ENCODE measurements around the gene ITGAV.

The ITGAV gene

GRCh38 chr2:186572705-186573104, 17.2 kb upstream of the ITGAV start:
- no peaks in the 10 kb centered on the region for H3K9me3 ChIP-seq (ENCODE audit: control insufficient read depth, low read length)
- no peak overlapping the region for H3K4me3 ChIP-seq (ENCODE audit: insufficient read depth, low read depth, low read length)
- no peaks in the 10 kb centered on the region for H3K4me1 ChIP-seq (ENCODE audit: control insufficient read depth, insufficient read depth, low read length)
- 84 to 85% methylated on average over 5 of the region's 5 CpGs for WGBS, 2 experiments
- H3K36me3 ChIP-seq (ENCODE audit: control insufficient read depth, insufficient read depth, low read length), result no peaks in the 10 kb centered on the region
- H3K27ac ChIP-seq (ENCODE audit: insufficient read depth, low read depth, low read length, poor library complexity, severe bottlenecking), result no peak overlapping the region
- H3K27me3 ChIP-seq (ENCODE audit: control insufficient read depth, insufficient read depth, low read length, poor library complexity, severe bottlenecking), result no peaks in the 10 kb centered on the region

DNA sequence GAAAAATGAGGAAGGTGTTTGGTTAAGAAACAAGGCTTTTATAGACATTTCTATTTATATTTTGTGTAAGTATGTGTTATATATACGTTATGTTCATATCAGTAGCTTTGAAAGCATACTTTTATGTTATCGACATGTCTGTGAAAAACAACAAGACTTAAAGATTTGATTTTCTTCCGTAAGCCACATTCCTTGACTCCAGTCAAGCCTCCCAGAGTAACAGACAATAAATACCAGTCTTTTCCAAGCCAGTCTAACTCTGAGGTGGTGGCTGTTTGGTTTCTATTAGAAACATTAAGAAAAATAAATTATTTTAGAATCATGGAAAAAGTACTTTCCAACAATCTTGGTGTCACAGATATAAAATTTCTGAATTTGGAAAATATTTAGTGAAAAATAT, 16.3 kb upstream of the ITGAV start:
- H3K4me3 ChIP-seq (ENCODE audit: insufficient read depth, low read depth, low read length), result no peak overlapping the region
- no peaks in the 10 kb centered on the region for H3K36me3 ChIP-seq (ENCODE audit: control insufficient read depth, insufficient read depth, low read length)
- no peak overlapping the region for H3K27ac ChIP-seq (ENCODE audit: insufficient read depth, low read depth, low read length, poor library complexity, severe bottlenecking)
- no peaks in the 10 kb centered on the region for H3K4me1 ChIP-seq (ENCODE audit: control insufficient read depth, insufficient read depth, low read length)
- WGBS, 2 experiments, result 83 to 92% methylated on average over 2 to 3 of the region's 3 CpGs
- H3K27me3 ChIP-seq (ENCODE audit: control insufficient read depth, insufficient read depth, low read length, poor library complexity, severe bottlenecking), result no peaks in the 10 kb centered on the region
- no peaks in the 10 kb centered on the region for H3K9me3 ChIP-seq (ENCODE audit: control insufficient read depth, low read length)

DNA sequence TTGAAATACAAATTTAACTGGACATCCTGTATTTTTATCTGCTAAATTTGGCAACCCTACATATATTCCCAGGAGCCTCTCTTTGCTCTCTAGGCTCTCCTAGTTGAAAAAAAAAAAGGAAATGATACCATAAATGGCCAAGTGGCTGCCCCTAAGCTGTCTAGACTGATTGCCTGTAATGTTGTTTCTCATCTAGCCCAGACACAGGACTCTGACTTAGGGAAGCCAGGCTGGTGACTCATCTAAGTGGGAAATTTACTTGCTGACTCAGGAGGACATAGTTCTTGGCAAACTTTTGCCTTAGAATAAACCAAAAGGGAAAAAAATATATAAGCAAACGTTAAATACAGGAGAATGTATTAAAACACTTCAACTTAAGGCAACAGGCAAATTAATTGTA, 14.6 kb upstream of the ITGAV start:
- Histone ChIP-seq H3K4me3 (ENCODE audit: insufficient read depth, low read depth, low read length) (no peak overlapping the region), H3K4me1 (ENCODE audit: control insufficient read depth, insufficient read depth, low read length) (no peaks in the 10 kb centered on the region), H3K9me3 (ENCODE audit: control insufficient read depth, low read length) (no peaks in the 10 kb centered on the region), H3K27me3 (ENCODE audit: control insufficient read depth, insufficient read depth, low read length, poor library complexity, severe bottlenecking) (no peaks in the 10 kb centered on the region), H3K27ac (ENCODE audit: insufficient read depth, low read depth, low read length, poor library complexity, severe bottlenecking) (no peak overlapping the region), H3K36me3 (ENCODE audit: control insufficient read depth, insufficient read depth, low read length) (no peaks in the 10 kb centered on the region)
- no CpG with 5 or more reads among the region's 1 CpG for WGBS, 2 experiments

DNA sequence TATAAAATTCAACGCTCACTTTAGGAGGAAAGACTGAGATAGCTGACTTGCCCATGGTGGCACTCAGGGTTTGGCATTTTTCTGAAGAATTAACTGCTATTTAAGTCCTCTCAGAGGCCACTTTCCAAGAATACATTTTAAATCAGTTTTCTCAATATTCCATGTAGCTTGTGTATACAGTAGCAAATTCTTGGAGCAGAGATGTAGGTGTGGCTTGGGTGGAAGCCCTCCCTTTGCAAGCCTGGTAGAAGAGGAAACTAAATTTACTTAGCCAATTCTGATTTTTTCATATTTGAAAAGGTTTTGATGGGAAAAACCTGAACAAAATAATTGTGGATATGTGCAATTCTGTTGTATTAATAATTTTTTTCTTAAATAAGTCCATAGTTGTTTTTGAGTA, 14.0 kb upstream of the ITGAV start:
- Histone ChIP-seq H3K27me3 (ENCODE audit: control insufficient read depth, insufficient read depth, low read length, poor library complexity, severe bottlenecking) (no peaks in the 10 kb centered on the region), H3K27ac (ENCODE audit: insufficient read depth, low read depth, low read length, poor library complexity, severe bottlenecking) (no peak overlapping the region), H3K4me3 (ENCODE audit: insufficient read depth, low read depth, low read length) (no peak overlapping the region), H3K9me3 (ENCODE audit: control insufficient read depth, low read length) (no peaks in the 10 kb centered on the region), H3K36me3 (ENCODE audit: control insufficient read depth, insufficient read depth, low read length) (no peaks in the 10 kb centered on the region), H3K4me1 (ENCODE audit: control insufficient read depth, insufficient read depth, low read length) (no peaks in the 10 kb centered on the region)
- WGBS, 2 experiments, result 92 to 100% methylated on average over 1 of the region's 1 CpG

GRCh38 chr2:186576614-186577013, 13.2 kb upstream of the ITGAV start:
- Histone ChIP-seq H3K4me1 (ENCODE audit: control insufficient read depth, insufficient read depth, low read length) (no peaks in the 10 kb centered on the region), H3K9me3 (ENCODE audit: control insufficient read depth, low read length) (no peaks in the 10 kb centered on the region), H3K27me3 (ENCODE audit: control insufficient read depth, insufficient read depth, low read length, poor library complexity, severe bottlenecking) (no peaks in the 10 kb centered on the region), H3K36me3 (ENCODE audit: control insufficient read depth, insufficient read depth, low read length) (no peaks in the 10 kb centered on the region), H3K27ac (ENCODE audit: insufficient read depth, low read depth, low read length, poor library complexity, severe bottlenecking) (no peak overlapping the region), H3K4me3 (ENCODE audit: insufficient read depth, low read depth, low read length) (no peak overlapping the region)
- 78 to 90% methylated on average over 2 to 3 of the region's 3 CpGs for WGBS, 2 experiments

DNA sequence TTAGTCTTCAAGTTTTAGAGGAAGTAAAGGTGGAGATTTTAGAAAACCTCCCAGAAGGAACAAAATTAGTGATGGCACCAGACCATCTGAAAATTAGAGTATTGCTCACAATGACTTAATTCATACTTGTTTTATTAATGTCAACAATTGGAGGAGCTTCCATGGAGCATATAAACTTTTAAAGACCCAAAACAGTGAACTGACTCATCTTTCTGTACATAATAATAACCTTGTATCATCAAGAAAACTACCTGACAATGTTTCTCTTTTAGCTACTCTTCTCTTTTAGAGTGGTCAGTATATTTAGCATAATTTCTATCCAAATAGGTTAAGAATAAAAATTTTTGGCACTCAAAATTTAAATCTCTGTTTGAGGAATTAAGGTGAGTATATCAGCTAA, 7.2 kb upstream of the ITGAV start:
- Histone ChIP-seq H3K4me3 (ENCODE audit: insufficient read depth, low read depth, low read length) (no peak overlapping the region), H3K27ac (ENCODE audit: insufficient read depth, low read depth, low read length, poor library complexity, severe bottlenecking) (no peak overlapping the region), H3K4me1 (ENCODE audit: control insufficient read depth, insufficient read depth, low read length) (peaks cover 3% of the 10 kb centered on the region), H3K9me3 (ENCODE audit: control insufficient read depth, low read length) (no peaks in the 10 kb centered on the region), H3K36me3 (ENCODE audit: control insufficient read depth, insufficient read depth, low read length) (no peaks in the 10 kb centered on the region), H3K27me3 (ENCODE audit: control insufficient read depth, insufficient read depth, low read length, poor library complexity, severe bottlenecking) (no peaks in the 10 kb centered on the region)

DNA sequence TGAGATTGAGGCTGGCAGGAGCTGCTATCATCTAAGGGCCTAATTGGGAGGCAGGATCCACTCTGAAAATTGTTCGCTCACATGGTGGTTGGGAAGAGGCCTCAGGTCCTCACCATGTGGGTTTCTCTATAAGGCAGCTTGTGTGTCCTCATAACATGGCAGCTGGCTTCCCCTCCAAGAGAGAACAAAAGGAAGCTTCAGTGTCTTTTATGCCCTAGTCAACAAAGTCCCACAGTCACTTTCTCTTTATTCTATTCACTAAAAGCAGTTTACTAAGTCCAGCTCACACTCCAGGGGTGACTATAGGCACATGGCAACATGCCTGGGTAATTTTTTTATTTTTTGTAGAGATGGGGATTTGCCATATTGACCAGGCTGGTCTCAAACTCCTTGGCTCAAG, 5.8 kb upstream of the ITGAV start:
- Histone ChIP-seq H3K4me1 (ENCODE audit: control insufficient read depth, insufficient read depth, low read length) (peaks cover 3% of the 10 kb centered on the region), H3K27ac (ENCODE audit: insufficient read depth, low read depth, low read length, poor library complexity, severe bottlenecking) (no peak overlapping the region), H3K27me3 (ENCODE audit: control insufficient read depth, insufficient read depth, low read length, poor library complexity, severe bottlenecking) (no peaks in the 10 kb centered on the region), H3K9me3 (ENCODE audit: control insufficient read depth, low read length) (no peaks in the 10 kb centered on the region), H3K4me3 (ENCODE audit: insufficient read depth, low read depth, low read length) (no peak overlapping the region), H3K36me3 (ENCODE audit: control insufficient read depth, insufficient read depth, low read length) (no peaks in the 10 kb centered on the region)
- WGBS, 2 experiments, result 76 to 84% methylated on average over 1 of the region's 1 CpG

GRCh38 chr2:186588421-186588820, 1.4 kb upstream of the ITGAV start:
- no peaks in the 10 kb centered on the region for H3K36me3 ChIP-seq (ENCODE audit: control insufficient read depth, insufficient read depth, low read length)
- H3K9me3 ChIP-seq (ENCODE audit: control insufficient read depth, low read length), result no peaks in the 10 kb centered on the region
- H3K4me3 ChIP-seq (ENCODE audit: insufficient read depth, low read depth, low read length), result no peak overlapping the region
- no peaks in the 10 kb centered on the region for H3K27me3 ChIP-seq (ENCODE audit: control insufficient read depth, insufficient read depth, low read length, poor library complexity, severe bottlenecking)
- H3K27ac ChIP-seq (ENCODE audit: insufficient read depth, low read depth, low read length, poor library complexity, severe bottlenecking), result no peak overlapping the region
- 92 to 93% methylated on average over 9 of the region's 9 CpGs for WGBS, 2 experiments
- H3K4me1 ChIP-seq (ENCODE audit: control insufficient read depth, insufficient read depth, low read length), result peaks cover 3% of the 10 kb centered on the region

GRCh38 chr2:186588940-186589611, 780 bp upstream of the ITGAV start:
- no peaks in the 10 kb centered on the region for H3K4me1 ChIP-seq (ENCODE audit: control insufficient read depth, insufficient read depth, low read length)
- peak overlapping the region; percentile 69 for H3K4me3 ChIP-seq (ENCODE audit: insufficient read depth, low read depth, low read length)
- no peak overlapping the region for H3K27ac ChIP-seq (ENCODE audit: insufficient read depth, low read depth, low read length, poor library complexity, severe bottlenecking)
- H3K27me3 ChIP-seq (ENCODE audit: control insufficient read depth, insufficient read depth, low read length, poor library complexity, severe bottlenecking), result no peaks in the 10 kb centered on the region
- H3K36me3 ChIP-seq (ENCODE audit: control insufficient read depth, insufficient read depth, low read length), result no peaks in the 10 kb centered on the region
- WGBS, 2 experiments, result 61% methylated on average over 14 of the region's 14 CpGs
- H3K9me3 ChIP-seq (ENCODE audit: control insufficient read depth, low read length), result no peaks in the 10 kb centered on the region

DNA sequence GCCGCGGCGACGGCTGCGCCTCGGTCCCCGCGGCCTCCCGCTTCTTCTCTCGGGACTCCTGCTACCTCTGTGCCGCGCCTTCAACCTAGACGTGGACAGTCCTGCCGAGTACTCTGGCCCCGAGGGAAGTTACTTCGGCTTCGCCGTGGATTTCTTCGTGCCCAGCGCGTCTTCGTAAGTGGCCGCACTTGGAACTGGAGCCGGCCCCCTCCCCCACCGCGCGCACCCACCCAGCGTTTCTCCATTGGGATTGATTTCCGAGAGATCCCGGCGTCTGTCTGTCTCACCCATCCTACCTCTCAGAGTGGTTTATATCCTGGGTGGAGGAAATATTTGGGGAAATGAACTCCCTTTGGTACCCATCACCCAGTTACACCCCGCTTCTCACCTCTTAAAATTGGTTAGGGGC, 498 bp downstream of the ITGAV start:
- Histone ChIP-seq H3K4me3 (ENCODE audit: insufficient read depth, low read depth, low read length) (peak overlapping the region; percentile 69), H3K27ac (ENCODE audit: insufficient read depth, low read depth, low read length, poor library complexity, severe bottlenecking) (no peak overlapping the region), H3K36me3 (ENCODE audit: control insufficient read depth, insufficient read depth, low read length) (no peaks in the 10 kb centered on the region), H3K27me3 (ENCODE audit: control insufficient read depth, insufficient read depth, low read length, poor library complexity, severe bottlenecking) (no peaks in the 10 kb centered on the region), H3K9me3 (ENCODE audit: control insufficient read depth, low read length) (no peaks in the 10 kb centered on the region), H3K4me1 (ENCODE audit: control insufficient read depth, insufficient read depth, low read length) (no peaks in the 10 kb centered on the region)
- WGBS, 2 experiments, result 0 to 1% methylated on average over 29 to 32 of the region's 32 CpGs
